Parathyroid adenoma (tissue), 2 donors: Measurements from ENCODE around the gene LRRC32.

Experiments
- H2AFZ ChIP-seq: fragments of 300-600 bp; sonication (generic); one replicate; pipeline ENCODE4 v1.7.0; 2017; ENCODE audit warnings: antibody characterized with exemption, mild to moderate bottlenecking
- H3K27ac ChIP-seq: fragments of 300-600 bp; sonication (generic); one replicate; pipeline ENCODE4 v1.7.0; 2017
- H3K27me3 ChIP-seq: fragments of 300-600 bp; sonication (generic); one replicate; pipeline ENCODE4 v1.7.0; 2017; ENCODE audit warnings: low read length; ENCODE audit not compliant: control insufficient read depth, insufficient read depth
- H3K36me3 ChIP-seq: fragments of 300-600 bp; sonication (generic); one replicate; pipeline ENCODE4 v1.7.0; 2017; ENCODE audit warnings: low read length; ENCODE audit not compliant: control insufficient read depth, insufficient read depth
- H3K4me1 ChIP-seq: fragments of 300-600 bp; sonication (generic); one replicate; pipeline ENCODE4 v1.7.0; 2017; ENCODE audit warnings: control low read depth
- H3K4me2 ChIP-seq: fragments of 300-600 bp; sonication (generic); one replicate; pipeline ENCODE4 v1.7.0; 2017; ENCODE audit warnings: low read length
- H3K4me3 ChIP-seq: fragments of 300-600 bp; sonication (generic); one replicate; pipeline ENCODE4 v1.7.0; 2017; ENCODE audit warnings: low read depth, low read length
- H3K79me2 ChIP-seq: fragments of 300-600 bp; sonication (generic); one replicate; pipeline ENCODE4 v1.7.0; 2017; ENCODE audit warnings: control low read depth
- H3K9ac ChIP-seq: fragments of 300-600 bp; sonication (generic); one replicate; pipeline ENCODE4 v1.7.0; 2017; ENCODE audit warnings: mild to moderate bottlenecking
- H3K9me3 ChIP-seq: fragments of 300-600 bp; sonication (generic); one replicate; pipeline ENCODE4 v1.7.0; 2017; ENCODE audit warnings: low read length; ENCODE audit not compliant: control insufficient read depth
- TF ChIP-seq, protein P1 (sequence below): fragments of 300-600 bp; sonication (generic); IDR thresholded peaks from one replicate; pipeline ENCODE4 v1.7.0; 2017; ENCODE audit warnings: antibody characterized with exemption, mild to moderate bottlenecking
- donor health status: primary hyperparathyroidism.

Gene LRRC32

DNA sequence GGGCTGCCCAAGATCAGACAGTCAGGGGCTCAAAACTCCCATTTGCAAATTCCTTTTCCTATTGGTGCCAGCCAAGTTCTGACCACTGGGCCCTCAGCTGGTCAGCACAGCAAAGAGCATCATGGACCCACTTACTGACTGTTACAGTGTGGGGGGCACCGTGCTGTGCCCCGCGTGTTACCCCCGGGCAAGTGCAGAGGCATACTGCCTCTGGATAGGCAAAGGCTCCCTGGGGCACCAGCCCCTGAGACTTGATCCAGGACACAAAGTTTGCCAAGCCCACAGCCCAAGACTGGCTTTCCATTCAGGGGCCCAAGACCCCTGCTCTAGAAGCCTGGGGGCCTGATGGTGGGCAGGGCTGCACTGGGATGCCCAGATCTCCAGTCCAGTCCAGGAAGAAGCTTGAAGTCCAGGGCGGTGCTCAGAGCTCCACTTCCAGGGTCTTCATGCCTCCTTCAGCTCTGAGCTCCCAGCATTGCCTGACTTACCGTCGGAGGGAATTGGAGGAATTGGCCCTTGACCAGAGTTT is 6.6 kb downstream of the LRRC32 start:
- Histone ChIP-seq H3K9me3 (no peaks in the 10 kb centered on the region), H3K4me3 (no peak overlapping the region), H3K36me3 (no peaks in the 10 kb centered on the region), H3K27ac (no peak overlapping the region), H3K4me2 (no peak overlapping the region), H3K79me2 (no peaks in the 10 kb centered on the region), H3K27me3 (no peaks in the 10 kb centered on the region), H3K4me1 (no peaks in the 10 kb centered on the region), H2AFZ (no peak overlapping the region), H3K9ac (no peak overlapping the region)
- TF ChIP-seq, protein P1, sequence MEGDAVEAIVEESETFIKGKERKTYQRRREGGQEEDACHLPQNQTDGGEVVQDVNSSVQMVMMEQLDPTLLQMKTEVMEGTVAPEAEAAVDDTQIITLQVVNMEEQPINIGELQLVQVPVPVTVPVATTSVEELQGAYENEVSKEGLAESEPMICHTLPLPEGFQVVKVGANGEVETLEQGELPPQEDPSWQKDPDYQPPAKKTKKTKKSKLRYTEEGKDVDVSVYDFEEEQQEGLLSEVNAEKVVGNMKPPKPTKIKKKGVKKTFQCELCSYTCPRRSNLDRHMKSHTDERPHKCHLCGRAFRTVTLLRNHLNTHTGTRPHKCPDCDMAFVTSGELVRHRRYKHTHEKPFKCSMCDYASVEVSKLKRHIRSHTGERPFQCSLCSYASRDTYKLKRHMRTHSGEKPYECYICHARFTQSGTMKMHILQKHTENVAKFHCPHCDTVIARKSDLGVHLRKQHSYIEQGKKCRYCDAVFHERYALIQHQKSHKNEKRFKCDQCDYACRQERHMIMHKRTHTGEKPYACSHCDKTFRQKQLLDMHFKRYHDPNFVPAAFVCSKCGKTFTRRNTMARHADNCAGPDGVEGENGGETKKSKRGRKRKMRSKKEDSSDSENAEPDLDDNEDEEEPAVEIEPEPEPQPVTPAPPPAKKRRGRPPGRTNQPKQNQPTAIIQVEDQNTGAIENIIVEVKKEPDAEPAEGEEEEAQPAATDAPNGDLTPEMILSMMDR = no peak

DNA sequence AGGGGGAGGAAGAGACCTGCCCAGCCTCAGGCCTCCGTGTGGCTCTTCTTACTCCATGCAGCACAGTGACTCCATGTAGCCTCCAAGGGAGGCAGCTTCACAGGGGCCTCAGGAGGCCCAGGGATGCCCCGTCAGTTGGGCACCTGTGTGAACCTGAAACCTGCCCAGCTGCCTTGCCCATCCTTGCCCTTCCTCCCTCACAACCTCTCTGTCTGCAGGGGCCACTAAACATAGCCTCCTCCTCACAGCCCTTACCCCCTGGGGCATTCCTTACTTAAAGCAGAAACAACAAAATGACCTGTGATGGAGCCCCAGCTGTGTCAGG is 7.1 kb downstream of the LRRC32 start:
- Histone ChIP-seq H3K27me3 (no peaks in the 10 kb centered on the region), H3K36me3 (no peaks in the 10 kb centered on the region), H3K4me1 (no peaks in the 10 kb centered on the region), H3K79me2 (no peaks in the 10 kb centered on the region), H2AFZ (no peak overlapping the region), H3K4me3 (no peak overlapping the region), H3K9me3 (no peaks in the 10 kb centered on the region), H3K27ac (no peak overlapping the region), H3K9ac (no peak overlapping the region), H3K4me2 (no peak overlapping the region)
- TF ChIP-seq, protein P1 = no peak

DNA sequence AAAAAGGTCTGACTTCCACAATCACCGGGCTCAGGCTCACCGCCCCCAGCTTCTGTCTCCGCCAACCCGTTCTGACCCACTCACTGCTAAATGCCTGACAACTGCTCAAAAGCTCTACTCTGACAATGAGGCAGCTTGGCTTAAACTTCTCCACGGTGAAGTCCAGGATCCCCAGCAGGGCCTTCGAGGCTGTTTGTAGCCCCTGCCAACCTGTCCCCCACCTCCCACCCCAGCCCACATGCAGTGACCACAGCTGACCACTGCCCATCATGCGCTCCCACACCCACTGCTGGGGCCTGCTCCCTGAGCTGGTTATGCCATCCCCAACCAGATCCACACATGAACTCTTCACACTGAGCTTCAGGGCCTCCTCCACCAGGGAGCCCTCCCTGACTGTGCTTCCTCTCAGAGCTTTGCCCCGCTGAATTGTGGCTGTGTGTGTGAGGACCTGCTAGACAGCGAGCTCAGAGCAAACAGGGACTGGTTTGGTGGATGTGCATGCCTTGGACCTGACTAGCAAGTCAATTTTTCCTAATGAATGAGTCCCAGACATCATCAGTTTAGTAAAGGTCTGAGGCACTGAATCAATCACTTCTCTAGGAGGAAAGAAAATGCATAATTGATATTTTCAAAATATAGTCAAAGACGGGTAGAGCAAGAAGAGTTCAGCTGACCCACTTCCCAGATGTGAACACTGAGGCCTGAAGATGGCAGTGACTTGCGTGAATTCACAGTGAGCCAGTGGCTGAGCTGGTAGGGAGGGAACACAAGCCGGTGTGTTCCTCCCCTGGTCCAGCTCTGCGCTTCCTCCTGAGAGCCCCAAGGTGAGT is 7.7 kb downstream of the LRRC32 start:
- Histone ChIP-seq H3K4me2 (no peak overlapping the region), H3K79me2 (no peaks in the 10 kb centered on the region), H3K4me3 (no peak overlapping the region), H3K4me1 (no peaks in the 10 kb centered on the region), H2AFZ (no peak overlapping the region), H3K27me3 (no peaks in the 10 kb centered on the region), H3K27ac (no peak overlapping the region), H3K36me3 (no peaks in the 10 kb centered on the region), H3K9ac (no peak overlapping the region), H3K9me3 (no peaks in the 10 kb centered on the region)
- TF ChIP-seq, protein P1 = no peak

DNA sequence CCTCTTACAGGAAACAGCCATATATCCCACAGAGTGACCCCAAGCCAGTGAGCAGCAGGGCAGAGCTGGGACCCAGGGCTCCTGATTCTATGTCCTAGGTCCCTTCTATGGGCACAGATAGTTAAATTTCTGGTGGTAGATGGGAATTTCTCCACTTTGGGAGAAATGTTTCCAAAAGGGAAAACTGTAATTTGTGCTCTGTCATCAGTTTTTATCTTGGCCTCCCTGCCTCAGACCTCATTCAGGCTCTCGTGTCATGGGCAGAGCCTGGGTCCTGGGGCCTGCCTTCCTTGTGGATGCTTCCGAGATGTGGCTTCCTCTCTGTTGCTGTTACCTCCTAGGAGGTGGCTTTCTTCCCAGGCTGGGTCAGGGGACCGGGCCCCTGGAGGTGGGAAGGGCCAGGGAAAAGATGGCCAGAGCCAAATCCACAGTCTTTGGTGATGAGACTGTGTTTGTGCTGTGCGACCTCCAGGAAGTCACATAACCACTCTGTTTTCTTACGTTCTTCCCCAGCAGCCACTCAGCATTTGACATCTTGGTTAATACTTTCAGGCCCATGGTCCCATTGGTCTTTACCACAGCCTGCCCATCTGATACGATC is 8.6 kb downstream of the LRRC32 start:
- H3K9me3 ChIP-seq = no peaks in the 10 kb centered on the region
- H3K79me2 ChIP-seq = no peaks in the 10 kb centered on the region
- H3K36me3 ChIP-seq = no peaks in the 10 kb centered on the region
- H3K4me3 ChIP-seq = no peak overlapping the region
- H3K27ac ChIP-seq = no peak overlapping the region
- TF ChIP-seq, protein P1 = no peak
- H3K4me2 ChIP-seq = no peak overlapping the region
- no peaks in the 10 kb centered on the region for H3K4me1 ChIP-seq
- no peaks in the 10 kb centered on the region for H3K27me3 ChIP-seq
- no peak overlapping the region for H2AFZ ChIP-seq
- no peak overlapping the region for H3K9ac ChIP-seq
